IMR-90 (cell line): ENCODE measurements around the gene PTPRG. TPM values are rescaled to one million over a fixed set of nuclear protein-coding genes. Genes with fewer than 3 reads are reported as not detected.

ENCODE experiments used
- ATAC-seq: fragments of 200-7000 bp; cut with Tn5 transposase; 2 replicates; pipeline ENCODE4 v1.9.1; 2020; ENCODE audit warnings: low read depth, mild to moderate bottlenecking, moderate library complexity
- BruUV-seq: library from RNA; stranded (reverse); fragments of 400-500 nt; replicated peaks from 2 replicates; lab custom pipeline; 2021; lab: Mats Ljungman, UMichigan
- CTCF ChIA-PET: fragments of 300-600 bp; formaldehyde crosslinking; extraction: SDS; loops from one replicate; lab custom pipeline; 2021; ENCODE audit warnings: antibody characterized with exemption; lab: Yijun Ruan, JAX
- POLR2A ChIA-PET: fragments of 300-600 bp; sonication (Branson Sonifier 250); formaldehyde crosslinking; loops from one replicate; lab custom pipeline; 2022; ENCODE audit warnings: antibody characterized with exemption; ENCODE audit not compliant: unreplicated experiment; lab: Charles Lee
- DNase-seq: peaks from one replicate; pipeline ENCODE4 v3.0.0; 2013
- H2AFZ ChIP-seq: replicated peaks from 2 replicates; pipeline ENCODE3; 2013; ENCODE audit warnings: low read length, mild to moderate bottlenecking; ENCODE audit not compliant: poor library complexity
- H2AK5ac ChIP-seq: 2 replicates; pipeline ENCODE4 v1.6.1; 2013; ENCODE audit warnings: low read depth, low read length, inconsistent platforms
- H2AK9ac ChIP-seq: replicated peaks from 2 replicates; pipeline ENCODE3; 2013; ENCODE audit warnings: mild to moderate bottlenecking, low read depth, low read length, moderate library complexity; ENCODE audit not compliant: poor library complexity
- H2BK120ac ChIP-seq: 2 replicates; pipeline ENCODE4 v1.6.1; 2013; ENCODE audit warnings: low read depth, low read length, inconsistent platforms
- H2BK15ac ChIP-seq: 3 replicates; pipeline ENCODE4 v1.6.1; 2013; ENCODE audit warnings: low read depth, low read length, inconsistent platforms
- H2BK20ac ChIP-seq: 2 replicates; pipeline ENCODE4 v1.6.1; 2013; ENCODE audit warnings: low read depth, mild to moderate bottlenecking, inconsistent platforms, low read length, moderate library complexity
- H2BK5ac ChIP-seq: 2 replicates; pipeline ENCODE4 v1.6.1; 2013; ENCODE audit warnings: mild to moderate bottlenecking, low read depth, low read length, inconsistent platforms; ENCODE audit not compliant: poor library complexity, severe bottlenecking
- H3K14ac ChIP-seq: replicated peaks from 2 replicates; pipeline ENCODE4 v1.6.1; 2013; ENCODE audit warnings: low read depth, low read length, inconsistent platforms
- H3K18ac ChIP-seq: 2 replicates; pipeline ENCODE4 v1.6.1; 2013; ENCODE audit warnings: low read depth, low read length, control low read depth
- H3K23ac ChIP-seq: 2 replicates; pipeline ENCODE4 v1.6.1; 2013; ENCODE audit warnings: low read depth, low read length, inconsistent platforms
- H3K27ac ChIP-seq: 2 replicates; pipeline ENCODE4 v1.5.1; 2013; ENCODE audit warnings: mild to moderate bottlenecking, control low read depth, low read length; ENCODE audit not compliant: insufficient read depth
- H3K27me3 ChIP-seq: 2 replicates; pipeline ENCODE4 v1.6.1; 2013; ENCODE audit warnings: low read length; ENCODE audit not compliant: control insufficient read depth, insufficient read depth
- H3K36me3 ChIP-seq: 2 replicates; pipeline ENCODE4 v1.6.1; 2013; ENCODE audit warnings: low read length, mixed read lengths; ENCODE audit not compliant: control insufficient read depth, insufficient read depth
- H3K4ac ChIP-seq: 2 replicates; pipeline ENCODE4 v1.6.1; 2013; ENCODE audit warnings: low read depth, low read length, inconsistent platforms
- H3K4me1 ChIP-seq: 2 replicates; pipeline ENCODE4 v1.6.1; 2013; ENCODE audit warnings: low read length, mixed read lengths; ENCODE audit not compliant: control insufficient read depth, insufficient read depth
- H3K4me2 ChIP-seq: 2 replicates; pipeline ENCODE4 v1.6.1; 2013; ENCODE audit warnings: low read depth, mild to moderate bottlenecking, control low read depth, low read length, moderate library complexity
- H3K4me3 ChIP-seq: 2 replicates; pipeline ENCODE4 v1.5.1; 2013; ENCODE audit warnings: low read depth, mild to moderate bottlenecking, control low read depth, low read length, moderate library complexity; ENCODE audit not compliant: insufficient read depth
- H3K56ac ChIP-seq: 2 replicates; pipeline ENCODE4 v1.6.1; 2013; ENCODE audit warnings: low read length, inconsistent platforms; ENCODE audit not compliant: insufficient read depth; ENCODE audit errors: extremely low read depth
- H3K79me1 ChIP-seq, 2 experiments: 2 replicates each; pipeline ENCODE4 v1.6.1; 2013; ENCODE audit warnings: low read length in 2 of 2, inconsistent platforms in 1 of 2, low read depth in 1 of 2
- H3K9ac ChIP-seq: 2 replicates; pipeline ENCODE4 v1.6.1; 2013; ENCODE audit warnings: low read depth, low read length, control low read depth
- H3K9me1 ChIP-seq: 2 replicates; pipeline ENCODE4 v1.6.1; 2013; ENCODE audit warnings: low read length, inconsistent platforms; ENCODE audit not compliant: insufficient read depth
- H3K9me3 ChIP-seq: 2 replicates; pipeline ENCODE4 v1.6.1; 2013; ENCODE audit warnings: low read length; ENCODE audit not compliant: control insufficient read depth, insufficient read depth
- H4K20me1 ChIP-seq: 2 replicates; pipeline ENCODE4 v1.6.1; 2013; ENCODE audit warnings: low read length, inconsistent platforms; ENCODE audit not compliant: insufficient read depth
- H4K5ac ChIP-seq: 2 replicates; pipeline ENCODE4 v1.6.1; 2013; ENCODE audit warnings: mild to moderate bottlenecking, low read depth, low read length, control low read depth
- H4K8ac ChIP-seq, 2 experiments: 2 replicates each; pipeline ENCODE4 v1.6.1; 2013; ENCODE audit warnings: low read depth in 2 of 2, low read length in 2 of 2, control low read depth in 1 of 2, inconsistent platforms in 1 of 2
- H4K91ac ChIP-seq: 2 replicates; pipeline ENCODE4 v1.6.1; 2013; ENCODE audit warnings: low read depth, low read length, inconsistent platforms; ENCODE audit not compliant: insufficient read depth
- CHD1 ChIP-seq: IDR thresholded peaks from 2 replicates; pipeline ENCODE4 v1.6.1; 2012; ENCODE audit warnings: low read depth, low read length, improper control_type of control experiment
- WGBS, 2 experiments: methylation state at CpG; one replicate each; pipeline versions ENCODE4 v1.1.5 to v1.1.7; 2013; ENCODE audit warnings: missing lambda C conversion rate in 2 of 2; ENCODE audit not compliant: insufficient read length in 1 of 2; ENCODE audit errors: extremely low coverage in 2 of 2; 5-methylcytosine and 5-hydroxymethylcytosine counted together
- dilution Hi-C: fragments of 300-500 bp; cut with HindIII; formaldehyde crosslinking; loops from one replicate; pipeline ENCODE4 v1.14.3; 2018; ENCODE audit warnings: low sequenced_read_pairs; ENCODE audit not compliant: unreplicated experiment
- in situ Hi-C: fragments of 300-500 bp; cut with MboI; formaldehyde crosslinking; loops from 3 replicates; pipeline ENCODE4 v1.14.3; 2019; ENCODE audit warnings: low sequenced_read_pairs, inconsistent platforms, mixed read lengths
- intact Hi-C: fragments of 100-400 bp; cut with micrococcal nuclease; formaldehyde crosslinking; loops from 2 replicates; pipeline ENCODE4 v1.10.0; 2022
- polyA plus RNA-seq, 3 experiments: library from polyadenylated mRNA; depleted of rRNA; stranded (reverse); fragments of >200 nt; gene quantifications; 2 replicates each; pipeline ENCODE4 v1.2.3, GENCODE V29; 2012; ENCODE audit warnings: low replicate concordance in 1 of 3
- total RNA-seq: library from RNA; depleted of rRNA; stranded (reverse); fragments of >200 nt; gene quantifications from 2 replicates; pipeline ENCODE4 v1.2.3, GENCODE V29; 2012

PTPRG gene
- total and polyA plus RNA-seq, 2 of the 4 experiments (the other 2 are of a cell fraction), result 7.7 to 31.0 TPM

GRCh38 chr3:62095080-62095479 lies 533.7 kb downstream of the PTPRG start:
- dilution Hi-C loops (no loop called here), intact Hi-C loops (no loop called here), in situ Hi-C loops (no loop called here)
- H3K56ac ChIP-seq, result no peak overlapping the region
- no peak overlapping the region for H4K8ac ChIP-seq
- no peak overlapping the region for H3K4me2 ChIP-seq
- no peak overlapping the region for H3K4me3 ChIP-seq
- H4K20me1 ChIP-seq, result no peaks in the 10 kb centered on the region
- H2BK15ac ChIP-seq, result no peak overlapping the region
- no peak overlapping the region for H3K14ac ChIP-seq
- ChIA-PET CTCF (no interaction called here), POLR2A (no interaction called here)
- no peak overlapping the region for H3K9ac ChIP-seq
- no CpG with 5 or more reads among the region's 7 CpGs for WGBS, 2 experiments
- H4K5ac ChIP-seq, result no peak overlapping the region
- TF ChIP-seq CHD1, result no peak
- no peak overlapping the region for H3K4ac ChIP-seq
- no peak overlapping the region for H3K27ac ChIP-seq
- DNase-seq (no peak), ATAC-seq (no peak)
- no peak overlapping the region for H2BK5ac ChIP-seq
- no peaks in the 10 kb centered on the region for H3K9me3 ChIP-seq
- H3K79me1 ChIP-seq, result peaks cover 0 to 7% of the 10 kb centered on the region in 2 experiments; a peak in 3 of 4 replicates
- no peaks in the 10 kb centered on the region for H3K36me3 ChIP-seq
- H2BK120ac ChIP-seq, result no peak overlapping the region
- H2BK20ac ChIP-seq, result no peak overlapping the region
- H2AK5ac ChIP-seq, result no peak overlapping the region
- H4K91ac ChIP-seq, result no peak overlapping the region
- H3K4me1 ChIP-seq, result no peaks in the 10 kb centered on the region
- H3K23ac ChIP-seq, result no peak overlapping the region
- no peak overlapping the region for H2AK9ac ChIP-seq
- BruUV-seq, result no TSS peak
- no peaks in the 10 kb centered on the region; the same call in 1 of the 2 replicates for H3K9me1 ChIP-seq
- no peak overlapping the region for H3K18ac ChIP-seq
- no peaks in the 10 kb centered on the region for H3K27me3 ChIP-seq
- H2AFZ ChIP-seq, result no peak overlapping the region
